GM21825 (cell line): ENCODE measurements around the gene MRPL57.
A peak's percentile ranks its signal among the peaks of the same experiment; 100 is the strongest.
"Not testable (repeated sequence)": the region's sequence is repeated elsewhere in the genome, so short reads cannot be mapped to it uniquely, and the experiment has no call there.

ENCODE experiments used
- ATAC-seq: cut with Tn5 transposase; IDR thresholded peaks from one replicate; pipeline ENCODE4 v1.9.1; 2021; ENCODE audit warnings: mild to moderate bottlenecking, moderate library complexity; ENCODE audit not compliant: unreplicated experiment

The MRPL57 gene

DNA sequence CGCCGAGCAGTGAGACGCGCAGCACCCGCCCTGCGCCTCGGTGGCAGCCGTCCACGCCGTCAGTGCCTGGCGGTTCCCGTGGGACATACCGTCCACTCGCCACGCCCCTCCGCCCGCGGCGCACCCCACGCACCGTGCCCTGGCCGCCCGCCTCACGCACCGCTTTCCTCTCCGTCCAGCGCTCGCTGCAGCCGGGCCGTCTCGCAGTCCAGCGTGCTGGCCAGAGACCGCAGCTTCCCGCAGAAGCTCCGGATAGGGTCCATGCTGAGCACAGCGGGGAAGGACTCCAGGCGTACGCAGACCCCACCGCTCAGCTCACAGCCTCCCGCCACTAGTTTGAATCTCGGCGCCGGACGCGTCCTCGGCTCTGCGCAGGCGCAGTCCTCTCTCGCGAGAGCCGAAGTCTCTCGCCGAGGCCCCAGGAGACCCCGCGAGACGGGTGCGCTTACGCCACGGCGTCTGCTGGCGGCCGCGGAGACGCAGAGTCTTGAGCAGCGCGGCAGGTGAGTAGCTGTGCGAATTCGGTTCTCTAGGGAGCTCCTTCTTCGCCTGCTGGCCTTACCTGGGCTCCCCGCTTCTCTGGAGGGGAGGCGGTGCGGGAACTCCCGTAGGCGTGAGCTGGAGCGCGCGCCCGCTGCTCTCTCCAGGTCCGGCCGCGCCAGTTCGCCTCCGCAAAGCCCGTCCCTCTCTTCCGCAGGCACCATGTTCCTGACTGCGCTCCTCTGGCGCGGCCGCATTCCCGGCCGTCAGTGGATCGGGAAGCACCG, at the start of gene MRPL57, which contains the start of gene SKA3:
Gene MRPL57 (plus strand): TSS at position 444 of the 767 bp plus-strand sequence. CDS start 259 bp downstream, at position 703.
Gene SKA3 (minus strand): TSS at position 338 of the 767 bp plus-strand sequence. CDS start 75 bp downstream, at position 263.
- peak; percentile 84 for ATAC-seq

DNA sequence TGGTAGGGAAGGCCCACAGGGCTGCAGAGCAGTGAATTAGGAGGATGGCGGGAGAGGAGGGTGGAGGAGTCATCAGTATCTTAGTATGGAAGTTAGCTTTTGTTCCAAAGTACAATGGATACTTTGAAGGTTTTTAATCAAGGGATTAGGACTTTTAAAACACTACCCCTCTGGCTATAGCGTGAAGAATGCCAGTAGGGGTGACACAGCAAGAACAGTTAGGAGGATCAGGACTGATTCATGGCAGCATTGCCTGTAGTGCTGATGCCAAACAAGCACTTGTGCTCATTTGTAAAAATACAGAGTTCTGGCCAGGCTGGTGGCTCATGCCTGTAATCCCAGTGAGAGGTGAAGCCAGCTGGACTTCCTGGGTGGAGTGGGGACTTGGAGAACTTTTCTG, 46.3 kb upstream of the MRPL57 start:
- no peak for ATAC-seq

DNA sequence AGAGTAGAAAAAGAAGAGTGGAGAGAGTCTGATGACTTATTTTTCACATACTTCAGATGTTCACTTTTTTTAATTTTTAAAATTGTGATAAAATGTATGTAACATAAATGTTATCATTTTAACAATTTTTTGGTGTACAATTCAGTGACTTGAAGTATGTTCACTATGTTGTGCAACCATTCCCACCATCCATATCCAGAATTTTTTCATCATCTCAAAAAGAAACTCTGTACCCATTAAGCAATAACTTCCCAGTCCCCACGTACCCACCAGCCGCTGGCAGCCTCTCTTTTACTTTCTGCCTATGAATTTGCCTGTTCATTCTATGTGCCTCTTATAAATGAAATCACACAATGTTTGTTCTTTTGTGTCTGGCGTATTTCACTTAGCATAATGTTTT, 43.4 kb upstream of the MRPL57 start:
- ATAC-seq: no peak

DNA sequence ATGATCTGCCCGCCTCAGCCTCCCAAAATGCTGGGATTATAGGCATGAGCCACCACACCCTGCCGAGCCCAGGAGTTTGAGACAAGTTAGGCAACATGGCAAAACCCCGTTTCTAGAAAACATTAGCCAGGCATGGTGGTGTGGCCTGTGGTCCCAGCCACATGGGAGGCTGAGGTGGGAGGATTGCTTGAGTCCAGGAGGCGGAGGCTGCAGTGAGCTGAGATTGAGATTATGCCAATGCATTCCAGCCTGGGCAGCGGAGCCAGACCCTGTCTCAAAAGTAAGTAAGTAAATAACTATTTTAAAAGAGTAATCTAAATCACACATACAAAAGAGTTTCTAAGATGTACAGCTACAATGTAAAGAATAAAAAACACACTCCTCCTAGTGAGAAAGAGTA, 42.0 kb upstream of the MRPL57 start:
- no peak for ATAC-seq

DNA sequence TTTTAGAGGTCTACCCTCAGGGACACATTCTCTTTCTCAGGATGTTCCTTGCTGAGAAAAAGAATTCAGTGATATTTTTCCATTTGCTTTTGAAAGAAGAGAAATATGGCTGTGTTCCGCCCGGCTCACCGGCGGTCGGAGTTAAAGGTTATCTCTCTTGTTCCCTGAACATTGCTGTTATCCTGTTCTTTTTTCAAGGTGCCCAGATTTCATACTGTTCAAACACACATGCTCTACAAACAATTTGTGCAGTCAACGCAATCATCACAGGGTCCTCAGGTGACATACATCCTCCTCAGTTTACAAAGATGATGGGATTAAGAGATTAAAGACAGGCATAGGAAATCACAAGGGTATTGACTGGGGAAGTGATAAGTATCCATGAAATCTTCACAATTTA, 40.6 kb upstream of the MRPL57 start:
- ATAC-seq: not testable (repeated sequence)

DNA sequence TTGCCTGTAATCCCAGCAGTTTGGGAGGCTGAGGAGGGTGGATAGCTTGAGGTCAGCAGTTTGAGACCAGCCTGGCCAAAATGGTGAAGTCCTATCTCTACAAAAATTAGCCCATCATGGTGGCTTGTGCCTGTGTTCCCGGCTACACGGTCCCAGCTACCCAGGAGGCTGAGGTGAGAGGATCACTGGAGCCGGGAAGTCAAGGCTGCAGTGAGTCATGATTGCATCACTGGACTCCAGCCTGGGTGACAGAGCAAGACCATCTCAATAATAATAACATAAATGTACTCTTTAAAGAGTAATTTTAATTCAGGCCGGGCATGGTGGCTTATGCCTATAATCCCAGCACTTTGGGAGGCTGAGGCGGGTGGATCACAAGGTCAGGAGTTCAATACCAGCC, 38.8 kb upstream of the MRPL57 start:
- no peak for ATAC-seq

DNA sequence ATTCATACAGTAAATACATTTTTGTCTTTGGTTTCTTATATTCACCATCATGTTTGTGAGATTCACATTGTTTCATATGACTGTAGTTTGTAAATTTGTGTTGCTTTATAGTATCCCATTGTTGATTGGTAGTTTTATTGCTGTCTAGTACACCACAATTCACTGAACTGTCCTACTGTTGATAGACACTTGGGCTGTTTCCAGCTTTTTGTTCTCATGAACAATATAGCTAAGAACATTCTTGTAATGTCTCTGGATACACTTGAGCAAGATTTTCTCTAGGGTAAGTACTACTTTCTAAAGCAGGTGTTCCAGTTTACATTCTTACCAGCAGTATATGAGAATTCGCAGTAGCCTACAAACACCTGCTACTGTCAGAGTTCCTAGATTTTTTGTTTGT, 37.9 kb upstream of the MRPL57 start:
- ATAC-seq: no peak

DNA sequence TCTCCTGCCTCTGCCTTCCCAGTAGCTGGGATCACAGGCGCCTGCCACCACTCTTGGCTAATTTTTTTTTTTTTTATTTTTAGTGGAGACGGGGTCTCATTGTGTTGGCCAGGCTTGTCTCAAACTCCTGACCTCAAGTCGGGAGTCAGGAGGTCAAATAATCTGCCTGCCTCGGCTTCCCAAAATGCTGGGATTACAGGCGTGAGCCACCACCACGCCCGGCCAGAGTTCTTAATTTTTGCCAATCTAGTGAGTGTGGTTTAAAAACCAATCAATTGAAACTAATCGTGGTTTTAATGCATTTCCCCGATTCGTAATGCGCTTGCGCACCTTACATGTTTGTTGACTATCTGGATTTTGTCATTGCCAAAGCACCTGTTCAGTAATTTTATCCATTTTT, 37.1 kb upstream of the MRPL57 start:
- no peak for ATAC-seq

DNA sequence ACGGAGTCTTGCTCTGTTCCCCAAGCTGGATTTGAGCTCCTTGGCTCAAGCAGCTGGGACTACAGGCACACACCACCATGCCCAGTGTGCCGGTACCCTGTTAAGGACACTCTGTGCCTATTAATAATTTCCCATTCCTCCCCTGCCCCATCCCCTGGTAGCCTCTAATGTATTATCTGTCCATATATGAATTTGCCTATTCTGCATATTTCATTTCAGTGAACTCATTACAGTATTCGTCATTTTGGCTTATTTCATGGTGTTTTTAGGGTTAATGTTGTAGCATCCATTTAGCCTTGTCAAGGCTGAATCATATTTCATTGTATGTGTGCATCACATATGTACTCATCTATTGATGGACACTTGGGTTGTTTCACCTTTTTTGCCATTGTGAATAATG, 33.7 kb upstream of the MRPL57 start:
- ATAC-seq: no peak

DNA sequence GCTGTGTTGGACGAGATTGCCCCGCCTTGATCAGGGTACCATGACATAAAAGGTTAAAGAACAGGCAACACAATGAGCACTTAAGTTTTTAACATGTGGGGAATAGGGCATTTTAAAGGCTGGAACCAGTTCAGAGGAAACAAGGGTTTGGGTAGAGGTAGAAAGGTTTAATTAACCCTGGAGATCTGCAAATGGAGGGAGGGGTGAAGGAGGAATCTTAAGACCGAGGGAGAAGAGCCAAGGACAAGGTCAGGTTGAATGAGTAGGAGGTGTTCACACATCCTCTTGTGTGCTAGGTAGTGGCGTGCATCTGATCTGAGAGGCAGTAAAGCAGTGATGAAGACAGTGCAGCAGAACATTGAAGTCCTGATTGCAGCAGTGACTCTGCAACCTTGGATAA, 28.6 kb upstream of the MRPL57 start:
- ATAC-seq: no peak

DNA sequence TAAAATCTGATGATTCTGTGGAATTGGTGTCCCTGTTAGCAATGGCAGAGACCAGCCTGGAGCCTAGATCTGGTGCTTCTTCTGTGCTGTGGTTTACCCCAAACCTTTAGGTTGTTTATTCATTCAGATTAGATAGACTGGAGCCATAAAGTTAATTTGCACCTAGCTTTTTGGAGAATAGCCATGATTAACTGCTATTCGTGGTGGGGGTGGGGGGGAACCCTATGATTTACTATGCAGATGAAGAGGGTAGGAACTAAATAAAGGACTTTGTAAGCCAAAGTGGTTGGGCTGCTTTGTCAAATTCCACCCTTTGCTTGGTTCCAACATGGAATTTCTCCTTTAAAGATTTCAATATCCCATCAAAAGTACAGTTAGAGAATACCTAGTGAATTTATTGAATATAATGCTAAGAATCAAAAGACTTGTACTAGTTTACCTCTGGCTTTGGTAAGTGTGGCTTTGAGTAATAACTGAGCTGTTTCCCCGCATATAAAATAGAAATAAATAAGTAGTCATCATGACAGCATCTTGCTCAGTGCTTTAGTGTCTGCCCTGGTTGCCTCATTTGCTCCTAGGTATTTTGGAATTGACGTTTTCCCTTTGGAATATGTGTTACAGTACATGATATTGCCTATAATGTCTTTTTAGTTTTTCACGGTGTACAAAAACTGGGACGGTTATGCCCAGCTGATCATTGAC, 27.8 kb upstream of the MRPL57 start:
- no peak for ATAC-seq

DNA sequence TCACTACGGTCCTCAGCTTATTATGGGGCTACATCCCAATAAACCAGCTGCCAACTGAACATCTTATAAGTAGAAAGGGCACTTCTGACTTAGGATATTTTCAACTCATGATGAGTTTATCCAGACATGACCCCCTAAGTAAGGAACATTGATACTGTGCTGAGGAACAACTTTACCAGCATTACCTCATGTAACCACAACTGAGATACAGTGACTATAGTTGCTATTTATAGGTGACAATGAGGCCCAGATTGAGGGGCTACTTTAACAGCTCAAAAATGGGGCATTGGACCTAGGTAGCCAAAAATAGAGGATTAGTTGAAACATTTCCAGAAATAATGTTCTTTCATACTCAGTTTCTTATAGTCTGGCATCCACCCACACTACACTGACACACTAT, 26.9 kb upstream of the MRPL57 start:
- ATAC-seq: no peak

DNA sequence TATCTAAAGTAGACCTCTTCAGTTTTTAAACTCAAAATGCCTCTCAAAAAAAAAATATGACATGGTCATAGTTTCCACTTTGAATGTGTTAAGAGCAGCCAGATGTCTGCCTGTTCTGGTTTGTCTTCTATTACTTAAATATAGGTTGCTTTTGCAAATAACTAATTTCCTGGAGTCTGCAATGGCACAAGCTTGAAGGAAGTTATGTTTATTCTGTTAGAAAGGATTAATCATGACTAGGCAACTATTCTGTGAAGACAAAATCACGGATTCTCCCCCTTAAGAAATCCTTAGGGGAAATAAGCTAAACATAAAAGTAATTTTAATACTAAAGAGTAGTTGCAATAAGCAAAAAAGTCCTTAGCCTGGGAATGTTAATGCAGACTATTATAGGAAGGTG, 26.4 kb upstream of the MRPL57 start:
- ATAC-seq: no peak

DNA sequence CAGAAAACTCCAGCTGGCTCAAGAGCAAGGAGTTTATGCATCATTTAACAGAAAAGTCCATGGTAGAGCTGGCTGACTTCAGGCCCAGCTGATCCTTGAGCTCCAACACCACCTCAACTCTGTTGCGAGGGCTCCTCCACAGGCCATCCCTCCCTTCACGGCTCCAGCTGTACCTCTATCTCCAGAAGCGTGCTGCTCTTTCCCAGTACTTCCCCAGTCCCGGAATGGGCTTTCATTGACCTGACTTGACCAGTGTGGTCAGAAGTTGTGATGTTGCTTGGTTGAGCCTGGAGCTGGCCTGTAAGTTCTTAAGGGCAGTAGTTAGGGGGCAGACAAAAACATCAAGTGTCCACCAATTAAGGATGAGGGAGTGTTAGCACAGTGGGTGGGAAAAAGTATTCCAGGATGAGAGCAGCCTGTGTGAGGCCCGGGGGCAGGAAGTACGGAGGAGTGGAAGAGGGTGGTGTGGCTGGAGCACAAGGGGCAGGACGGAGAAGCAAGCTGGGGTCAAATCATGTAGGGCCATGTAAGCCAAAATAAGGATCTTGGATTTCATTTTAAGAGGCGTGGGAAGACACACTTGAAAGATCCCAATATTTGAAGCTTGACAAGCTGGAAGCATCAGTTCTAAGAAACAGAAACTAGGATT, 24.1 kb upstream of the MRPL57 start:
- no peak for ATAC-seq

DNA sequence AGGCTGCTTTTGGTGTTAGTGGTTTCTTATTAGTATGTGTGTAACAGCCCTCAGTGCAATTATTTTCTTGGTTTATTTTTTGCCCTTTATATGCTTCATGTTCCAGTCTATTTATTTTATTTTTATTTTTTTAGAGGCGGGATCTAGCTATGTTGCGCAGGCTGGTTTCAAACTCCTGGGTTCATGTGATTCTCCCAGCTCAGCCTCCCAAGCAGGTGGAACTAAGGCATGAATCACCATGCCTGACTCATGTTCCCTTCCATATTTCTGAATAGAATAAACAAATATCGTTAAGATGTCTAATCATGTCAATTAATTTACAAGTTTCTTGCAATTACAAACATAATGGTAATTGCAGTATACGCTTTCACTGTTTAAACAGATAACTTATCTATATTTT, 11.8 kb upstream of the MRPL57 start:
- ATAC-seq: no peak

DNA sequence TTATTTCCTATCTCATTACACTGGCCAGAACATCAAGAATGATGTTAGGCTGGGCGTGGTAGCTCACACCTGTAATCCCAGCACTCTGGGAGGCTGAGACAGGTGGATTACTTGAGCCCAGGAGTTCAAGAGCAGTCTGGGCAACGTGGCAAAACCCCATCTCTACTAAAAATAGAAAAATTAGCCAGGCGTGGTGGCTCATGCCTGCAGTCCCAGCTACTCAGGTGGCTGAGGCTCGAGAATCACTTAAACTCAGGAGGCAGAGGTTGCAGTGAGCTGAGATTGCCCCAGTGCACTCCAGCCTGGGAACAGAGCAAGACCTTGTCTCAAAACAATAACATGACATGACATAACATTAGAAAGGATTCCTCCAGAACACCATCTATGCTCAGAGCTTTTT, 10.9 kb upstream of the MRPL57 start:
- ATAC-seq: not testable (repeated sequence)

DNA sequence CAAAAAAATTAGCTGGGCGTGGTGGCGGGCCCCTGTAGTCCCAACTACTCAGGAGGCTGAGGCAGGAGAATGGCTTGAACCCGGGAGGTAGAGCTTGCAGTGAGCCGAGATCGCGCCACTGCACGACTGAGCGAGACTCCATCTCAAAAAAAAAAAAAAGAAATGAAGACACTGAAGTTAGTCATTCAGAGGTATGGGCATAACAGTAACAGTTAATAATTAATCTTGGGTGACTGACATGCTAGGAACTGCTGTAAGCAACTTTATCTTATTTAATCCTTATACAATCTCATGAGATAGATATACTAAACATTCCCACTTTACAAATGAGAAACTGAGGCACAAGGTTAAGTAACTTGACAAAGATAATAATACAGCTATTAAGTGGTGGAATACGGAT, 5.0 kb upstream of the MRPL57 start:
- no peak for ATAC-seq

DNA sequence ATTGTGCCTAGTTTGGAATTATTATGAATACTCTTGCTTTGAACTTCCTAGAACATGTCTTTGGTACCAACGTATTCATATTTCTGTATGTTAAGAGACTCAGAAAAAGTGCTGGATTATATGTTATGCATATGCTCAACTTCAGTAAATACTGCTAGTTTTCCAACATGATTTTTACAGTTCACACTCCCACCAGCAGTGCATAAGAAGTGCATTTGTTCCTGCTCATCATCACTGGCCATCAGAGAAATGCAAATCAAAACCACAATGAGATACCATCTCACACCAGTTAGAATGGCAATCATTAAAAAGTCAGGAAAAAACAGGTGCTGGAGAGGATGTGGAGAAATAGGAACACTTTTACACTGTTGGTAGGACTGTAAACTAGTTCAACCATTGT, 2.7 kb upstream of the MRPL57 start:
- ATAC-seq: not testable (repeated sequence)

DNA sequence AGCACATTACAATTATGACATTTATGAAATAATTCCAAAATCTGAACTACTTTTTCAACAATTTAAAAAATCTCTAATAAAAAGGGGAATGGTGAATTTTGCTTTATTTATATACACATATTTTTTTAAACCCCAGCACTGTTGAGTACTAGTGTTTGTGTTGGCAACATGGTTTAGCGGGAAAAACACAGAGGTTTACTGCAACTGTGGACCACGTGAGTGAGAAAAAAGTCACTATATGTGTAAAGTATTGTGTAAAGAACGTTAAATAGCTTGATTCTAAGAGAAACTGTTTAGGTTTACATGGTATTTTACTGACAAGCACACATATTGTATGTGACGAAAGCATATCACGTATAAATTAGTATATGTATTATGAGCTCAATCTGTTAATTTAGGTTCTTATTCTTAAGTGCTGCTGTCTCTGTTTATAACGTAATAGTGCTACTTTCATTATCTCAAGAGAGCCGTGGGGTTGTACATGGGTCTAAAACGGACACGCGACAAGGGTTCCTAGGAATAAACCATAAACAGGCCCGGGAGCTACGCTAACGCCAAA, 723 bp upstream of the MRPL57 start:
- ATAC-seq: no peak

DNA sequence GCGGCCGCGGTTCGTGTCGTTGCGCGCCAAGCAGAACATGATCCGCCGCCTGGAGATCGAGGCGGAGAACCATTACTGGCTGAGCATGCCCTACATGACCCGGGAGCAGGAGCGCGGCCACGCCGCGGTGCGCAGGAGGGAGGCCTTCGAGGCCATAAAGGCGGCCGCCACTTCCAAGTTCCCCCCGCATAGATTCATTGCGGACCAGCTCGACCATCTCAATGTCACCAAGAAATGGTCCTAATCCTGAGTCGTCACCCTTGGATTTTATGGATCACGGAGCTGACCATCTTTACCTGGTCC, 475 bp downstream of the MRPL57 start:
- peak; percentile 30 for ATAC-seq

DNA sequence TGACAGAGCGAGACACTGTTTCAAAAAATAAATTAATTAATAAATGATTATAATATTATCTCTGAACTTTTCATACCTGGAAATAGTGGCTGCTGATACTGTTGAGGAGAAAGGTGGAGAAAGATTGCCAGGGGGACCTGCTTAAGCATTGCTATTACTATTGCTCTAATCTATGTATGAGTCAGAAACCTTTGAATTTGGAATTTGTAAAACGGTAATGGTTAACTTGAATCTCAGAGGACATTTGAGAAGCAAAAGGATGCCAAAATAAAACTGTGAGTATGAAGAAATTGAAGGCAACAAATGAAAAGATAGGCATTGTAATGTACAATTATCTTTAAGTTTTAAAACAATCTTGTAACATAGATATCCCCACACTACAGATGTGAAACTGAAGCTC, 5.2 kb downstream of the MRPL57 start:
- no peak for ATAC-seq

DNA sequence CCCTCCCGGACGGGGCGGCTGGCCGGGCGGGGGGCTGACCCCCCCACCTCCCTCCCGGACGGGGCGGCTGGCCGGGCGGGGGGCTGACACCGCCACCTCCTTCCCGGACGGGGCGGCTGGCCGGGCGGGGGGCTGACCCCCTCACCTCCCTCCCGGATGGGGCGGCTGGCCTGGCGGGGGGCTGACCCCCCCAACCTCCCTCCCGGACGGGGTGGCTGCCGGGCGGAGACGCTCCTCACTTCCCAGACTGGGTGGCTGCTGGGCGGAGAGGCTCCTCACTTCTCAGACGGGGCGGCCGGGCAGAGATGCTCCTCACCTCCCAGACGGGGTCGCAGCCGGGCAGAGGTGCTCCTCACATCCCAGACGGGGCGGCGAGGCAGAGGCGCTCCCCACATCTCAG, 10.0 kb downstream of the MRPL57 start:
- not testable (repeated sequence) for ATAC-seq
